Smooth muscle cell of trachea (primary cell): ENCODE results near the gene IL27RA. TPM values are rescaled to one million over a fixed set of nuclear protein-coding genes. Genes with fewer than 3 reads are reported as not detected.

ENCODE experiments used
- total RNA-seq: library from RNA; depleted of rRNA; stranded (reverse); fragments of >200 nt; gene quantifications from 2 replicates; pipeline ENCODE4 v1.2.1, GENCODE V29; 2014

IL27RA gene
- 0.87 and 1.5 TPM in 2 replicates for total RNA-seq

DNA sequence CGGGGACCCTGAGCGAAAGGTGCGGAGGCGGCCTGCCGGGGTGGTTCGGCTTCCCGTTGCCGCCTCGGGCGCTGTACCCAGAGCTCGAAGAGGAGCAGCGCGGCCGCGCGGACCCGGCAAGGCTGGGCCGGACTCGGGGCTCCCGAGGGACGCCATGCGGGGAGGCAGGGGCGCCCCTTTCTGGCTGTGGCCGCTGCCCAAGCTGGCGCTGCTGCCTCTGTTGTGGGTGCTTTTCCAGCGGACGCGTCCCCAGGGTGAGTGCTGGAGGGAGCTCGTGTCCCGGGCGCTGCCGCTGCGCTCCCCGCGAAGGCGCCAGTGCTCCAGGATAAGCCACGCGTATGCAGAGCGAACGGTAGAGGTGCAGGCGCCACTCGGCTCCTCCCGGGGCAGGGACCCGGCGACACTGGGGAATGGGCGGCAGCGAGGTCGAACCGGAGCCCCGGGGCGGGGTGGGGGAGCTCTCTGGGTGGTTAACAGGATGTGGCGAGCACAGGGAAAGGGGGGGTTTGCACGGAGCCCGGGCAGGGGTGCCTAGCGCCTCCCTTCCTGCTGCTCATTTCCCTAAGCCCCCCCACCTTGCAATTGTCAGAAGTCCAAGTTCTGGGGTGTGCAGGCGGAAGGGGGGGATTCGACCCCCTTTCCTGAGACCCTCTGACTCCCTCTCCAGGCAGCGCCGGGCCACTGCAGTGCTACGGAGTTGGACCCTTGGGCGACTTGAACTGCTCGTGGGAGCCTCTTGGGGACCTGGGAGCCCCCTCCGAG is at the start of gene IL27RA:
Gene IL27RA (plus strand): TSS at position 44 of the 762 bp plus-strand sequence. CDS start 111 bp downstream, at position 155.

GRCh38 chr19:14006085-14006765 is 25.3 kb upstream of the IL27RA start, which contains the start of gene RFX1:
Gene RFX1, minus strand, starts transcription at chr19:14006320. Its CDS starts 12,477 bp downstream, at chr19:13993843.

DNA sequence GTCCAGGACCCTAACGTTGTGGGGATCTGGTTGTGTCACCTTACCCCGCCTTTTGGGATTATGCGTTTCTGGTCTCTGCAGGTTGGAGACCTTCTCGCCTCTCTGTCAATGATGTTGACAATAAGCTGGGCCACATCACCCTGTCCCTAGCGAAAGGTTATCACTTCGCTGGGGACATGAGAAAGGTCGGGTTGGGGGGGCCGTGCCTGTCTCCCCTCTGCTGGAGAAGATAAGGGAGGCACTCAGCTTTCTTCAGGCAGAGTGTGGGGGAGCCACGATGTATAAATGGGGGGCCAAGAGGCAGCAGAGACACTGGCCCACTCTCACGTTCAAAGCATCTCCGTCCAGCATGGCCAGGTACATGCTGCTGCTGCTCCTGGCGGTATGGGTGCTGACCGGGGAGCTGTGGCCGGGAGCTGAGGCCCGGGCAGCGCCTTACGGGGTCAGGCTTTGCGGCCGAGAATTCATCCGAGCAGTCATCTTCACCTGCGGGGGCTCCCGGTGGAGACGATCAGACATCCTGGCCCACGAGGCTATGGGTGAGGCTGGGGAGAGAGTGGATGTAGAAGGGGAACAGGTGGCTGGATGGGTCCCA is 3.6 kb upstream of the IL27RA start, which contains the start of gene RLN3:
Gene RLN3 (plus strand): TSS at position 293 of the 595 bp plus-strand sequence. CDS start 57 bp downstream, at position 350.

GRCh38 chr19:14061751-14062557 is 30.4 kb downstream of the IL27RA start, which contains the start of gene PALM3:
Gene PALM3, minus strand, starts transcription at chr19:14062076. Its CDS starts 96 bp downstream, at chr19:14061980.

GRCh38 chr19:14072535-14073260 is 41.1 kb downstream of the IL27RA start, which contains the start of gene MISP3:
Gene MISP3, plus strand, starts transcription at chr19:14072786. Its CDS starts 524 bp downstream, at chr19:14073310.

DNA sequence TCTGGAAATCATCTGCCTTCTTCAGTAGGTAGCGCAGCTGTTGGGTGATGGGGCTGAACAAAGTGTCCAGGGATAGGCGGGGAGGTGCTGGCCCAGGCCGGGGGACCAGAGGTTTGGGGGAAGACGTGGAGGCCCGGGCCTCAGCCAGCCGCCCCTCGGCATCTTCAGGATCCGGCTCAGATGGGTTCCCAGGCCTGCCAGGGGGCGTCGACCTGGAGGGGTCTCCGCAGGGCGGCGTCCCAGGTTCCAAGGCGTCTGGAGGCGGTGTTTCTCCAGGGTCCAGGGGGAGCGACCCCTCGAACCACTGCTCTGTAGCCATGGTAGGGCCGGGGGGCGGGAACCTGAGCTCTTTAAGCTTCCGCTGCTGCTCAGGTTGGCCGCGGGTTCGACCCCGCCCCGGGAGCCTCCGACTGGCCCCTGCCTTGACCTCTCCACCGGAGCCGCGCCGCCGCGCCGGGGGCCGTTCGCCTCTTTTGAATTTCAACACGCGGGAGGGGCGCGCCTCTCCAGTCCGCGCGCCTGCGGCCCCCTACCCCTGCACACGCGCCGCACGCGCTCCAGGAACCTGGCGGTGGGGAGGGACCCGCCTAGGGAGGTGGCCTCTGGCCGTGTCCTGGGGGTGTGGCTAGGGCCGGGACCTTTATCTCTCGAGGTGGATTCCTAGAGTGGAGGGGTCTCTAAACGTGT is 53.9 kb downstream of the IL27RA start, which contains the start of gene C19orf67:
Gene C19orf67 (minus strand): TSS at position 475 of the 687 bp plus-strand sequence. CDS start 156 bp downstream, at position 319.

GRCh38 chr19:14090509-14091080 is 59.0 kb downstream of the IL27RA start, which contains the start of gene SAMD1:
Gene SAMD1, minus strand, starts transcription at chr19:14090751.

Other genes with a start within 250 kb of the IL27RA start
- 3.5 and 4.2 TPM in 2 replicates for gene ZSWIM4, start 236.3 kb upstream of the IL27RA start, total RNA-seq
- gene NANOS3, start 154.6 kb upstream of the IL27RA start, total RNA-seq = 0.66 TPM in 1 of 2 replicates, not detected in the other
- gene BRME1, start 125.6 kb upstream of the IL27RA start, total RNA-seq = 0.66 and 0.73 TPM in 2 replicates
- 11.6 and 11.8 TPM in 2 replicates for gene CC2D1A, start 125.6 kb upstream of the IL27RA start, total RNA-seq
- 1.6 and 2.5 TPM in 2 replicates for gene PODNL1, start 93.3 kb upstream of the IL27RA start, total RNA-seq
- gene DCAF15, start 79.3 kb upstream of the IL27RA start, total RNA-seq = 10.4 and 13.8 TPM in 2 replicates
- 3.5 and 4.2 TPM in 2 replicates for gene RFX1, start 25.4 kb upstream of the IL27RA start, total RNA-seq
- not detected in 2 replicates for gene RLN3, start 3.6 kb upstream of the IL27RA start, total RNA-seq
- gene PALM3, start 30.3 kb downstream of the IL27RA start, total RNA-seq = 0.87 and 0.99 TPM in 2 replicates
- 0.15 and 1.3 TPM in 2 replicates for gene MISP3, start 41.0 kb downstream of the IL27RA start, total RNA-seq
- gene C19orf67, start 54.0 kb downstream of the IL27RA start, total RNA-seq = 0.17 TPM in 1 of 2 replicates, not detected in the other
- gene SAMD1, start 59.0 kb downstream of the IL27RA start, total RNA-seq = 19.6 and 36.2 TPM in 2 replicates
- gene PRKACA, start 86.0 kb downstream of the IL27RA start, total RNA-seq = 60.2 and 72.1 TPM in 2 replicates
- gene ASF1B, start 104.8 kb downstream of the IL27RA start, total RNA-seq = 0.66 and 11.9 TPM in 2 replicates
- gene ADGRL1, start 174.4 kb downstream of the IL27RA start, total RNA-seq = 2.0 and 5.0 TPM in 2 replicates